ENCODE data around the gene OR10A5. TPM values are rescaled to one million over a fixed set of nuclear protein-coding genes. Genes with fewer than 3 reads are reported as not detected.

Gene OR10A5
- total RNA-seq, 1 donor from 2014 or later = not detected

GRCh38 chr11:6895010-6895409 lies 49.5 kb downstream of the OR10A5 start:
- no peaks in the 10 kb centered on the region for H4K20me1 ChIP-seq (ENCODE audit: low read depth)
- no peak overlapping the region for H2AFZ ChIP-seq (replicated peaks)
- no peak overlapping the region for H3K27ac ChIP-seq
- H3K27me3 ChIP-seq = no peaks in the 10 kb centered on the region
- no peaks in the 10 kb centered on the region for H3K36me3 ChIP-seq
- no peaks in the 10 kb centered on the region for H3K36me3 Mint-ChIP-seq
- H3K4me2 ChIP-seq = no peak overlapping the region
- H3K9ac ChIP-seq = no peak overlapping the region
- H3K4me1 ChIP-seq = no peaks in the 10 kb centered on the region
- H3K27me3 Mint-ChIP-seq (ENCODE audit: insufficient read depth, low read depth) = no peaks in the 10 kb centered on the region
- no peak for TF ChIP-seq EZH2phosphoT487 (IDR thresholded peaks at IDR 0.05)
- TF ChIP-seq EZH2 (IDR thresholded peaks at IDR 0.05) = no peak
- no peak for TF ChIP-seq CTCF (IDR thresholded peaks at IDR 0.05)
- H3K4me3 ChIP-seq = no peak overlapping the region
- no peaks in the 10 kb centered on the region for H3K79me2 ChIP-seq (ENCODE audit: low read depth)
- no peaks in the 10 kb centered on the region for H3K9me3 ChIP-seq (ENCODE audit: low read depth)
- DNase-seq (ENCODE audit: low spot score) = no peak
- no peak overlapping the region for H3K27ac Mint-ChIP-seq
- no peaks in the 10 kb centered on the region for H3K9me3 Mint-ChIP-seq
- no peaks in the 10 kb centered on the region for H3F3A ChIP-seq (ENCODE audit: low read depth)
- H3K4me3 Mint-ChIP-seq = no peak overlapping the region
- no peaks in the 10 kb centered on the region for H3K4me1 Mint-ChIP-seq

Other genes with a start within 250 kb of the OR10A5 start
- 12.3 and 16.0 TPM in 2 replicates for gene RRP8, start 242.1 kb upstream of the OR10A5 start, total RNA-seq (ENCODE audit: low replicate concordance)
- 85.6 and 98.7 TPM in 2 replicates for gene ILK, start 241.9 kb upstream of the OR10A5 start, total RNA-seq (ENCODE audit: low replicate concordance)
- 34.1 and 58.0 TPM in 2 replicates for gene TAF10, start 233.5 kb upstream of the OR10A5 start, total RNA-seq (ENCODE audit: low replicate concordance)
- gene TPP1, start 226.3 kb upstream of the OR10A5 start, total RNA-seq (ENCODE audit: low replicate concordance) = 9.9 and 28.8 TPM in 2 replicates
- 4.5 and 9.0 TPM in 2 replicates for gene DCHS1, start 189.9 kb upstream of the OR10A5 start, total RNA-seq (ENCODE audit: low replicate concordance)
- 24.3 and 30.9 TPM in 2 replicates for gene MRPL17, start 162.3 kb upstream of the OR10A5 start, total RNA-seq (ENCODE audit: low replicate concordance)
- gene OR2AG2, start 73.7 kb upstream of the OR10A5 start, total RNA-seq (ENCODE audit: low replicate concordance) = 0.25 and 0.36 TPM in 2 replicates
- not detected in 2 replicates for gene OR2AG1, start 62.7 kb upstream of the OR10A5 start, total RNA-seq (ENCODE audit: low replicate concordance)
- gene OR6A2, start 46.0 kb upstream of the OR10A5 start, total RNA-seq (ENCODE audit: low replicate concordance) = 0.36 and 0.50 TPM in 2 replicates
- not detected in 2 replicates for gene OR10A2, start 17.4 kb downstream of the OR10A5 start, total RNA-seq (ENCODE audit: low replicate concordance)
- not detected in 2 replicates for gene OR10A4, start 30.9 kb downstream of the OR10A5 start, total RNA-seq (ENCODE audit: low replicate concordance)
- 0.56 TPM in 1 of 2 replicates, not detected in the other for gene OR2D2, start 46.8 kb downstream of the OR10A5 start, total RNA-seq (ENCODE audit: low replicate concordance)
- not detected in 2 replicates for gene OR2D3, start 75.3 kb downstream of the OR10A5 start, total RNA-seq (ENCODE audit: low replicate concordance)
- 14.8 and 20.1 TPM in 2 replicates for gene ZNF215, start 80.7 kb downstream of the OR10A5 start, total RNA-seq (ENCODE audit: low replicate concordance)
- 13.2 and 19.6 TPM in 2 replicates for gene ZNF214, start 174.7 kb downstream of the OR10A5 start, total RNA-seq (ENCODE audit: low replicate concordance)
- 1.3 and 1.8 TPM in 2 replicates for gene NLRP14, start 174.8 kb downstream of the OR10A5 start, total RNA-seq (ENCODE audit: low replicate concordance)
- gene RBMXL2, start 243.3 kb downstream of the OR10A5 start, total RNA-seq (ENCODE audit: low replicate concordance) = 0.19 TPM in 1 of 2 replicates, not detected in the other

Data from neural progenitor cell (in vitro differentiated cells).